Smooth muscle cell (in vitro differentiated cells): Measurements from ENCODE around the gene GFOD2. TPM values are rescaled to one million over a fixed set of nuclear protein-coding genes. Genes with fewer than 3 reads are reported as not detected.

Experiments used
- DNase-seq: peaks from one replicate; lab custom pipeline; 2025; ENCODE audit not compliant: unreplicated experiment; lab: John Stamatoyannopoulos, UW
- H2AFZ ChIP-seq: fragments of 200-600 bp; sonication (generic); 2 replicates; pipeline ENCODE4 v1.6.0; 2016; ENCODE audit warnings: antibody characterized with exemption, low read depth, mild to moderate bottlenecking
- H3F3A ChIP-seq: fragments of 200-600 bp; sonication (generic); 2 replicates; pipeline ENCODE4 v1.6.0; 2017; ENCODE audit warnings: antibody characterized with exemption, low read depth
- H3K27ac ChIP-seq: fragments of 200-600 bp; sonication (generic); 2 replicates; pipeline ENCODE4 v1.5.1; 2016; ENCODE audit warnings: low read depth, mild to moderate bottlenecking
- H3K27me3 ChIP-seq: fragments of 200-600 bp; sonication (generic); 2 replicates; pipeline ENCODE4 v1.6.1; 2016; ENCODE audit warnings: low read depth, mild to moderate bottlenecking
- H3K36me3 ChIP-seq: fragments of 200-600 bp; sonication (generic); 2 replicates; pipeline ENCODE4 v1.5.1; 2016; ENCODE audit warnings: low read depth
- H3K4me1 ChIP-seq: fragments of 200-600 bp; sonication (generic); 2 replicates; pipeline ENCODE4 v1.5.1; 2016; ENCODE audit warnings: low read depth
- H3K4me2 ChIP-seq: fragments of 200-600 bp; sonication (generic); 2 replicates; pipeline ENCODE4 v1.6.0; 2016; ENCODE audit warnings: mild to moderate bottlenecking
- H3K4me3 ChIP-seq: fragments of 200-600 bp; sonication (generic); 2 replicates; pipeline ENCODE4 v1.5.1; 2016; ENCODE audit warnings: mild to moderate bottlenecking
- H3K79me2 ChIP-seq: fragments of 200-600 bp; sonication (generic); 2 replicates; pipeline ENCODE4 v1.6.0; 2016; ENCODE audit warnings: low read depth, mild to moderate bottlenecking
- H3K9ac ChIP-seq: fragments of 200-600 bp; sonication (generic); 2 replicates; pipeline ENCODE4 v1.6.0; 2016; ENCODE audit warnings: low read depth
- H3K9me3 ChIP-seq: fragments of 200-600 bp; sonication (generic); replicated peaks from 2 replicates; pipeline ENCODE4 v1.5.1; 2016; ENCODE audit warnings: low read depth
- H4K20me1 ChIP-seq: fragments of 200-600 bp; sonication (generic); 2 replicates; pipeline ENCODE4 v1.6.0; 2016; ENCODE audit warnings: low read depth
- CTCF ChIP-seq: fragments of 200-600 bp; sonication (generic); IDR thresholded peaks from 2 replicates; pipeline ENCODE4 v1.5.1; 2017; ENCODE audit warnings: borderline replicate concordance, mild to moderate bottlenecking, antibody characterized with exemption; ENCODE audit not compliant: insufficient read depth, poor library complexity, severe bottlenecking
- WGBS: methylation state at CpG from one replicate; pipeline ENCODE4 v1.1.7; 2016; ENCODE audit warnings: low lambda C conversion rate; 5-methylcytosine and 5-hydroxymethylcytosine counted together
- polyA plus RNA-seq: library from polyadenylated mRNA; unstranded; fragments of >200 nt; fragmentation: Nextera tagmentation; extraction: Ambion mirVana; gene quantifications from 2 replicates; pipeline ENCODE4 v1.2.1, GENCODE V29; 2016
- total RNA-seq: library from RNA; depleted of rRNA; stranded (reverse); fragments of >200 nt; gene quantifications from 2 replicates; pipeline ENCODE4 v1.2.3, GENCODE V29; 2014

The GFOD2 gene
- total and polyA plus RNA-seq, 2 experiments from 2014 or later, result 15.0 to 15.1 TPM

- 95% methylated on average over 17 of the region's 17 CpGs for WGBS
- Histone ChIP-seq H3K79me2 (peaks cover 8% of the 10 kb centered on the region), H3K36me3 (no peaks in the 10 kb centered on the region), H3F3A (no peaks in the 10 kb centered on the region), H3K4me3 (no peak overlapping the region), H3K4me2 (no peak overlapping the region), H2AFZ (no peak overlapping the region), H3K4me1 (no peaks in the 10 kb centered on the region), H3K27me3 (no peaks in the 10 kb centered on the region), H4K20me1 (peaks cover 13% of the 10 kb centered on the region), H3K9ac (no peak overlapping the region), H3K27ac (no peak overlapping the region), H3K9me3 (no peaks in the 10 kb centered on the region)
- TF ChIP-seq CTCF, result no peak
- DNase-seq, result no peak
Measured at GRCh38 chr16:67685388-67686112, 33.6 kb downstream of the GFOD2 start.

- DNase-seq, result no peak
- peaks cover 13% of the 10 kb centered on the region for H4K20me1 ChIP-seq
- no peaks in the 10 kb centered on the region for H3K4me1 ChIP-seq
- no peaks in the 10 kb centered on the region for H3K27me3 ChIP-seq
- 92% methylated on average over 4 of the region's 4 CpGs for WGBS
- H3K79me2 ChIP-seq, result no peaks in the 10 kb centered on the region
- H3K9me3 ChIP-seq, result no peaks in the 10 kb centered on the region
- H3K9ac ChIP-seq, result no peak overlapping the region
- no peaks in the 10 kb centered on the region for H3F3A ChIP-seq
- H3K4me2 ChIP-seq, result no peak overlapping the region
- H3K27ac ChIP-seq, result no peak overlapping the region
- no peak for TF ChIP-seq CTCF
- no peak overlapping the region for H2AFZ ChIP-seq
- no peak overlapping the region for H3K4me3 ChIP-seq
- no peaks in the 10 kb centered on the region for H3K36me3 ChIP-seq
Measured at GRCh38 chr16:67683767-67684166, 35.3 kb downstream of the GFOD2 start.

GRCh38 chr16:67679935-67680897 lies 38.9 kb downstream of the GFOD2 start:
- Histone ChIP-seq H3K4me3 (no peak overlapping the region), H3K4me2 (no peak overlapping the region), H3K4me1 (no peaks in the 10 kb centered on the region), H3K9ac (no peak overlapping the region), H3K79me2 (no peaks in the 10 kb centered on the region), H3F3A (no peaks in the 10 kb centered on the region), H3K36me3 (no peaks in the 10 kb centered on the region), H3K27ac (no peak overlapping the region), H2AFZ (no peak overlapping the region), H3K9me3 (no peaks in the 10 kb centered on the region), H4K20me1 (no peaks in the 10 kb centered on the region), H3K27me3 (no peaks in the 10 kb centered on the region)
- WGBS, result 97% methylated on average over 10 of the region's 10 CpGs
- TF ChIP-seq CTCF, result no peak
- no peak for DNase-seq
